GM19455 (cell line): Measurements from ENCODE around the gene DPYD.

Source experiments
- ATAC-seq: cut with Tn5 transposase; IDR thresholded peaks from one replicate; pipeline ENCODE4 v1.9.1; 2021; ENCODE audit not compliant: unreplicated experiment

The DPYD gene

GRCh38 chr1:97907886-97908285, 12.9 kb downstream of the DPYD start:
- no peak for ATAC-seq

GRCh38 chr1:97906567-97907241, 14.1 kb downstream of the DPYD start:
- ATAC-seq = no peak

DNA sequence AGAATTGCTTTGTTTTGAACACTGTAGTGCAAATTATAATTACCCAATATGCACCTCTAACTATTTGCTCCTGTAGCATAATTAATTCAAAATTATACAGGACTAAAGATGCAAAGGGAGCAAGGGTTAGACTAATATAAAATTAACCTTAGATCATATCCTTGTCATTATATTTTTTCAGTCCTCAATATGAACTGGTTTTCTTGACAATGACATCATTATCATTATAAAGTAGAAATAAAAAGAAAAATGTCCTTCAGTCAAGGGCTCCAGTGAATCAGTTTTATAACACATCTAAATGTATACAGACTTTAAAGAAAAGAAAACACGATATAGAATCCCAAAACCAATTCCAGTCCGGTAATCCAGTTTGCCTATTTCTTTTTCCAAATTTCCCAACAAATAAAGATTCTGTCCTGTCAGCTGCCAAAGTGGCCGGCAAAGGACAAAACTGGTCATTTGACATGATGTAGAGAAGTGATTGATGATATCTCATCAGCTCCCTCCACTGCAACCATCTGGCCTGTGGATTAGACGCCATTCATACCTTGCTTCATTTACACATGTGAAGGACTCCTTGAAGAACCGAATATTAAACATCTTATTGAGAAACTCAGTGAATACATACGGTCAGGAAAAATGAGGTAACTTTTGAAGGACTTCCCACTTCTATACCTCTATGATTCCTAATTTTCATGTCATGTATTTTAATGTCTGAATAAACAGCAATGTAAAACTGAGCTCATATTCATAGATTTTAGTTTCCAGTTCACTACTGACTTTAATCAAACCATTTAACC, 15.5 kb downstream of the DPYD start:
- no peak for ATAC-seq

- no peak for ATAC-seq
Observed at GRCh38 chr1:97904534-97904933, 16.3 kb downstream of the DPYD start.

DNA sequence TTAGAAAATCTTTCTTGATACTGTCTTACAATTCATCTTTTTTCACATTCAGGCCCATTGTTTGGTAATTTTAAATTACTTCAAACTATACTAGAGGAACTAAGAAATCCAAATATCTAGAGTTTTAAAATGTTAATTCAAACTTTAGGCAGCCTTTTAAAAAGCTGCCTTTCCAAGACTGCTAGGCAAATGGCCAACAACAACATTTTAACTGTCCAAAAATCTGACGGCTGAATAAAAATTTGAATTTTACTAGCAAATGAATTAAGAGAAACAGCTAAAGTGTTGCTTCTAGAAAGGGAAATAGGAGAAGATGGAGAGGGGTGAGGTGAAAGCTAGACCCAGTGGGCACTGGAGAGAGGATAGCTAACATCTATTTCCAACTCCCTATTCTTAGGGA, 17.2 kb downstream of the DPYD start:
- ATAC-seq = no peak

GRCh38 chr1:97902067-97902466, 18.8 kb downstream of the DPYD start:
- ATAC-seq = no peak

- no peak for ATAC-seq
Observed at GRCh38 chr1:97901017-97901658, 19.7 kb downstream of the DPYD start.

- ATAC-seq = no peak
Observed at GRCh38 chr1:97898948-97899347, 21.9 kb downstream of the DPYD start.

- no peak for ATAC-seq
Observed at GRCh38 chr1:97895278-97895677, 25.6 kb downstream of the DPYD start.

DNA sequence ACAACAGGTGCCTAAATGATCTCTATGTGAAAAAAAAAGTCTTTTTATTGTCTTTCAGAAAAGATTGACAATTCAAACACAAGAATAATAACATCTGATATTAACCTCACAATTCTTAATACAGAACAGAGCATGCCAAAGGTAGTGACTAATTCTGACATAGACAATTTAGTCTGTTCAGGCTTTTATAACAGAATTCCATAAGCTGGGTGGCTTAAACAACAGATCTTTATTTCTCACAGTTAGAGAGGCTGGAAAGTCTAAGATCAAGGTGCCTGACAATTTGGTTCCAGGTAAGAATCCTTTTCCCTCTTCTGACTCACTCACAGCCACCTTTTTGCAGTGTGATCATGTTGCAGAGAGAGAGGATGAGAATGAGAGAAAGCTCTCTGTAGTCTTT, 27.0 kb downstream of the DPYD start:
- ATAC-seq = no peak

DNA sequence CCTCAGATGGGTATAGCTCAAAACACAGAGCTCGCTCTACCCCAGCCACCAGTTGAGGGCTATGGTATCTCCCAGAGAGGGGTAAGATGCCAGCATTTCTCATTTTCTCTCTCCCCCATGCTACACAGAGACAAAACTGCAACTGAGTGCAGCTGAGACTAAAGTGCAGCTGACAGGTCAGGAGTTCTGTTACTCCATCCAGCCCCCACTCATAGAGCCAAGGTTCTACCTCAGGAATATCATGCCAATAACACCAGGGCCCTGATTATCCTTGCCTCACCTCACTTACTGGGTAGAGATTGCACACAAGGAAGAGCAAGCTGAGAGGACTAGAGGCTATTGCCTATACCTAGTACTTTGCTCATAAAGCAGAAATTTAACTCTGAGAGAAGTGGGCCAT, 34.6 kb downstream of the DPYD start:
- ATAC-seq = no peak

DNA sequence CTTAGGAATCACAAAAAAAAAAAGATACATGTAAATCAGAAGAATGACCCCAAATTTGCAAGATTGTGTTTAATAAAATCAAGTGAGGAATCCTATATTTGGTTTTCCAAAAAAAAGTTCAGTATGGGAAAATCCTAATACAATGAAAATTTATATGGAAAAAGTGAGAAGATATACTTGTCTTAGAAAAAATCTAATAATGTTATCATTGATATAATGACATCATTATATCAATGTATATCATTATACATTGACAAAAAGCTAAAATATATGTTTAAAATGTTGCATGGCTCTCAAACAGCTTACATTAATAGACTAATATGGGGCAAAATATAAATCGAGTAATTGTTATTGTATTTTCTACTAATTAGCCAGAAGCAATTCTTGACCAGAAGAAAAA, 37.0 kb downstream of the DPYD start:
- ATAC-seq = no peak

- no peak for ATAC-seq
Observed at GRCh38 chr1:97877307-97877706, 43.5 kb downstream of the DPYD start.

DNA sequence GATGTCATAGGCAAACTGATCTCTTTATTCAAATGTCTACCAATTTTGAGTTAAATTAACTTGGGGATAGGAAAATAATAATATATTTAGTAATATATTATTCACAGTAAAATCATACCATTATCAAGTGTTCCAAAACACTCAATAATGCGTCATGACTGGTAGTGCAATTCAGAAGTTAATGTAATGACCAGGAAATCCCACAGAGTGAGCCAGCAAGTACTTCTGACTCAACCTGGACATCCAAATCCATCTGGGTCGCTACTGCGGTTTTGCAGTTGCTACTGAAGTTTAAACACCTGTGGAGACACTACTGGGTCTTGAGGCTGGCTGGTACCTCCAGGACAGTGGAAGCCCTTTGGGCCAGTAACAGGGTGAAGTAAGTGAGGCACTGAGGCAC, 44.8 kb downstream of the DPYD start:
- ATAC-seq = no peak

DNA sequence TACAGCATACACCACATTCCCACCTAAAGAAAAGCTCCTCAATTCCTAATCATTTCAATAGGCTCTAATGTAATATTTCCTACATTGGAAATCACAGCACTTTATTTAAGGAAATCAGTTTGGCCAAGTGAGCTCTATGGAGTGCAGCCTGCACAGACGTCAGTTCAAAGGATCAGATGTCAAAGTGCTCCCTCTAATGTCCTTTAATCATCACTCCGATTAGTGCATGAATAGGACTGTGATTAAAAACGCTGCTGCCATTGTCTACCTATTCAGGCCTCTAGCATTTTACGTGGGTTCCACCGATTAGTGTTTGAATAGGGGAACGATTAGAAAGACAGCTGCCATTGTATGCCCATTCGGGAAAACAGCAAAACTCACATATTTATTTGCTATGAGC, 50.2 kb downstream of the DPYD start:
- no peak for ATAC-seq

DNA sequence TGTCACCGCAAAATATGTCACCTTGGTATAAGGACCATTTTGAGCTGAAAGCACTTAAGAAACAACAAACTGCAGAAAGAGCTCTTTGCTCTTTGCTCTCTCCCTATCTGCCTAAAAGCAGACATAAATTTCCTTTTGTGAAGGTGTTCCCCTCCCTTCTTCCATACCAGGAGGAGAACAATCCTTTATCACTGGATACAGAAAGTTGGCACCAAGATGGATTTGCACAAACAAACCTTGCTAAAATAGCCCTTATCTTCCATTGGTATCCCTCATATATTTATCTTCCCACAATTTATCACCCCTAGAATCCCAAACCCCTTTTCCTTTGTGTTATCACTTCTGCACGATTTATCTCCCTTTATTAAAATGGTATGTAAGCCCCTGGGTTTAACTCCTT, 51.4 kb downstream of the DPYD start:
- ATAC-seq = no peak

- no peak for ATAC-seq
Observed at GRCh38 chr1:97867127-97867526, 53.7 kb downstream of the DPYD start.

DNA sequence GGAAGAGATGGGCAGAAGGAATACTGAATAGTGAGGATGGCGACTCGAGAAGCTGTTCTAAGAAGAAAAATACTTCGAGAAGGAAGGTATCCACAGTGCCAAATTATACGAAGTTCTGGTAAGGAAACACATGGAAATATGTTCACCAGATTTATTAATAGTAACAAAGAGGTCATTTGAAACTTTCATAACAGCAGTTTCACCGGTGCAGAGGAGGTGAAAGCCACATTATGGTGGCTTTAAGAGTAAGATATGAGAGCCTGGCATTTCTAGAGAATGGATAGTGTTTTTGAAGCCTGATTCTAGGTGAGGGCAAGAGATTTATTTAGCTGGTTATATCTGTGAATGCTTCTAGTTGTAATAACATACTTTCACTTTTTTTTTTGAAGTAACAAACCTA, 56.2 kb downstream of the DPYD start:
- ATAC-seq = no peak

GRCh38 chr1:97853221-97853620, 67.6 kb downstream of the DPYD start:
- ATAC-seq = no peak

DNA sequence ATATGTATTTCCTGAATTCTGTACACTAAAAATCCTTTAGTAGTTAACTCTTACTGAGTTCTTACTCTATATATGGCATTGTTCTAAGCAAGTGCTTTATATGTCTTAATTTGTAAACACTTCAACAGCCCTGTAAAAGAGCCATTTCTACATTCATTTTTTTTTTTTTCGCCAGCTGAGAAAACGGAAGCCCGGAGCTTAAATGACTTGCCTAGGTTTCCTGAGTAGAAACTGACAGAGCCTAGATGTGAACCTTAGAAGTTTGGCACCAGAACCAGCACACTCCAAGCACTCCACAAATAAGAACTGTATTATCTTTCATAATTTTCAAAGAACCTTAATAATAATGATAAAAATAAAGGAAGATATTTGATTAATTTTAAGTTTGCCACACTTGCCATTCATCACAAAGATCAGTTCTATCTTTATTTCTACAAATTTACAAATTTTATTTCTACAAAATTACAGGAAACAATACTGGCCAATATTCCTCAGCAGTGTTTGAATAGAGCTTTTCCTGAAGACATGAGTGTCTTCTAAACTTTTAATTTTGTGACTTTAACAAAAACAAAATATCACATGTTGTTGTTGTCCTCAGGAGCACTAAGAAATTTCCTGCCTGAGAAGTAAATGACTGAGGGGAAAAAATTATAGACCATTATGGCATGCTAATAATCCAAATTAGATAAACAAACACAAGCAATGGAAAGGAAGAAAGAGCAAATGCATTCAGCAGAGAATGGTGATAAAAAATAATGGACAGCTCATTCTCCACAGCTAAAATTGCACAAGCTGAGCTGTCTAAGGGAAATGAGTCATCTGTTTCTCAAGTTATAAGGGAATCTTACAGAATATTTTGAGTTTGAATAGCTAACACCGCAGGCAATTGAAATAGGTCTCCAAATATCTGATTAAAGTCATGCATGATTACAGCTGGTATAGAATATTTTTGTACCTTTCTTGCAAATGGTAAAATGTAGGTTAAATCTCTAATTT, 71.2 kb downstream of the DPYD start:
- no peak for ATAC-seq

DNA sequence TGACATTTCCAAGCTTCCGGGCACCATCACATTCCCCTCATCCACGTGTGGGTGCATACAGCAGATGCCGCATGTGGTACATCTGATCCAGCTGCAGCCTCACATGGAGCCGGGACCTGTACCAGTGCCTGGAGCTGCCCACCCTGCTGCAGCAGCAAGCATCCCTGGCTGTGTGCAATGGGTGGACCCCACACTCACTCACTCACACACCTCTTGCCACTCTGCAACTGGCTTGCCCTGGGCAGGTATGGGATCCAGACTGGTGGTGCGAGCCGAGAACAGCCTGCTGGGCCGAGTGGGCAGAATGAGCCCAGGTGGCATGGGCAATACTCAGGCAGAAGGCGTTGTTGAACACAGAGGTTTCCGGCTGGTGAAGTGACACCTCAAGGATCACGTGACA, 75.0 kb downstream of the DPYD start:
- no peak for ATAC-seq
